Measurements from ENCODE around the gene MLXIPL.

DNA sequence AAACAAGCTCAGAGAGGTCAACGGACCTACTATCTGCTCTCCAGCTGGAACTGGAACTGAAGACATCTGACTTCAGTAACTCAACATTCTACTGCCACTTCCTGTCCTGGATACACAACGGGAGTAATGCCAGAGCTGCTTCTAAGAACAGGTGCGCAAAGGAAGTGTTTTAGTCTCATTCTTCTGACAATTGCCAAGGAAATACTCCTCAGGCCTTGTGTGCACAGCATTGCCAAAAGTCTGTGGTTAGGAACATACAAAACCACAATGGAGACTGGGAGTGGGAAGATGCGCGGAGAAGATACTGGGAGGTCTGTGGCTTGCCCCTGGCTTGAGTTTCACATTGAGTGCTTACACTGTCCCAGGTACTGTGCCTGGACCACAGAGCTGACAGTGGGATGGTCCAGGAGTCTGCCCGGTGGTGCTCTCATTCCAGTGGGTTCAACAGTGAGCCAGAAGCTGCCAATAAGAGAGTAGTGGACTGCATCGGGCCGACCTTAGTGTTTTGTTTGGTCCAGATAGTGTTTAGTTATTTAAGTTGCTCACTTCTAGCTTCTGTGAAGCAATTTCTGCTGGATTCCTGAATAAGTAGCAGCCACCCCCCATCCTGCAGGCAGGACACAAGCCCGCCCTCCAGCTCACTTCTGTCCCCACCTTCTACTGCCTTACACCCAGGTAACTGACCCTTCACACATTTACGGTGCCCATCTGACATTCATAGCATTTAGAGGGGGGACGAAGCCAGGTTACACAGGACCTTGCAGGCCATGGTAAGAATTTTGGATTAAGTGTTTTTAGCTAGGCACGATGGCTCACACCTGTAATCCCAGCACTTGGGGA lies 56.3 kb downstream of the MLXIPL start:
- TF ChIP-seq, protein P1, sequence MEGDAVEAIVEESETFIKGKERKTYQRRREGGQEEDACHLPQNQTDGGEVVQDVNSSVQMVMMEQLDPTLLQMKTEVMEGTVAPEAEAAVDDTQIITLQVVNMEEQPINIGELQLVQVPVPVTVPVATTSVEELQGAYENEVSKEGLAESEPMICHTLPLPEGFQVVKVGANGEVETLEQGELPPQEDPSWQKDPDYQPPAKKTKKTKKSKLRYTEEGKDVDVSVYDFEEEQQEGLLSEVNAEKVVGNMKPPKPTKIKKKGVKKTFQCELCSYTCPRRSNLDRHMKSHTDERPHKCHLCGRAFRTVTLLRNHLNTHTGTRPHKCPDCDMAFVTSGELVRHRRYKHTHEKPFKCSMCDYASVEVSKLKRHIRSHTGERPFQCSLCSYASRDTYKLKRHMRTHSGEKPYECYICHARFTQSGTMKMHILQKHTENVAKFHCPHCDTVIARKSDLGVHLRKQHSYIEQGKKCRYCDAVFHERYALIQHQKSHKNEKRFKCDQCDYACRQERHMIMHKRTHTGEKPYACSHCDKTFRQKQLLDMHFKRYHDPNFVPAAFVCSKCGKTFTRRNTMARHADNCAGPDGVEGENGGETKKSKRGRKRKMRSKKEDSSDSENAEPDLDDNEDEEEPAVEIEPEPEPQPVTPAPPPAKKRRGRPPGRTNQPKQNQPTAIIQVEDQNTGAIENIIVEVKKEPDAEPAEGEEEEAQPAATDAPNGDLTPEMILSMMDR (IDR thresholded peaks at IDR 0.05), result no peak
- TF ChIP-seq POLR2A (IDR thresholded peaks at IDR 0.05), result no peak
